Mesendoderm (in vitro differentiated cells): ENCODE results near the gene SLC49A3.
"Not testable (repeated sequence)": the region's sequence is repeated elsewhere in the genome, so short reads cannot be mapped to it uniquely, and the experiment has no call there.

ENCODE experiments used
- DNase-seq: peaks from one replicate; pipeline ENCODE4 v3.0.0; 2013
- H2AK5ac ChIP-seq: 2 replicates; pipeline ENCODE4 v1.6.1; 2013; ENCODE audit warnings: low read length, inconsistent platforms
- H2BK120ac ChIP-seq: 2 replicates; pipeline ENCODE4 v1.6.1; 2013; ENCODE audit warnings: low read depth, mild to moderate bottlenecking, low read length, moderate library complexity, mixed read lengths
- H2BK15ac ChIP-seq: replicated peaks from 2 replicates; pipeline ENCODE4 v1.6.1; 2013; ENCODE audit warnings: low read depth, mild to moderate bottlenecking, moderate library complexity
- H2BK5ac ChIP-seq: 2 replicates; pipeline ENCODE4 v1.6.1; 2013; ENCODE audit warnings: low read length, inconsistent platforms
- H3K18ac ChIP-seq: 2 replicates; pipeline ENCODE4 v1.6.1; 2013; ENCODE audit warnings: mild to moderate bottlenecking, low read length, mixed read lengths
- H3K23ac ChIP-seq: one replicate; pipeline ENCODE4 v1.6.1; 2013; ENCODE audit warnings: low read length
- H3K27ac ChIP-seq: 2 replicates; pipeline ENCODE4 v1.5.1; 2013; ENCODE audit warnings: low read depth, mild to moderate bottlenecking, inconsistent platforms, low read length, moderate library complexity
- H3K27me3 ChIP-seq: 2 replicates; pipeline ENCODE4 v1.6.1; 2013; ENCODE audit warnings: low read length, control low read depth, mild to moderate bottlenecking, inconsistent platforms; ENCODE audit not compliant: insufficient read depth, poor library complexity
- H3K36me3 ChIP-seq: 2 replicates; pipeline ENCODE4 v1.6.1; 2013; ENCODE audit warnings: low read length, inconsistent platforms; ENCODE audit not compliant: control insufficient read depth, insufficient read depth
- H3K4ac ChIP-seq: one replicate; pipeline ENCODE4 v1.6.1; 2013; ENCODE audit warnings: low read depth, mild to moderate bottlenecking, low read length, moderate library complexity
- H3K4me1 ChIP-seq: 2 replicates; pipeline ENCODE4 v1.6.1; 2013; ENCODE audit warnings: low read depth, low read length, inconsistent platforms; ENCODE audit not compliant: control insufficient read depth
- H3K4me2 ChIP-seq: 2 replicates; pipeline ENCODE4 v1.6.1; 2013; ENCODE audit warnings: low read length
- H3K4me3 ChIP-seq: 2 replicates; pipeline ENCODE4 v1.5.1; 2013; ENCODE audit warnings: mild to moderate bottlenecking, low read length
- H3K56ac ChIP-seq: one replicate; pipeline ENCODE4 v1.6.1; 2013; ENCODE audit warnings: low read length
- H3K79me1 ChIP-seq: 2 replicates; pipeline ENCODE4 v1.6.1; 2013; ENCODE audit warnings: low read length, inconsistent platforms
- H3K79me2 ChIP-seq: 2 replicates; pipeline ENCODE4 v1.6.1; 2013; ENCODE audit warnings: mild to moderate bottlenecking, low read length; ENCODE audit not compliant: control insufficient read depth, insufficient read depth
- H3K9ac ChIP-seq: 2 replicates; pipeline ENCODE4 v1.6.1; 2013; ENCODE audit warnings: low read length, inconsistent platforms
- H4K5ac ChIP-seq: one replicate; pipeline ENCODE4 v1.6.1; 2013; ENCODE audit warnings: low read length
- H4K8ac ChIP-seq: one replicate; pipeline ENCODE4 v1.6.1; 2013; ENCODE audit warnings: low read depth, mild to moderate bottlenecking, control low read depth, low read length, moderate library complexity
- WGBS: extraction: QIAGEN DNeasy Blood & Tissue Kit; methylation state at CpG from one replicate; pipeline ENCODE4 v1.1.7; 2013; ENCODE audit warnings: low lambda C conversion rate, missing lambda C conversion rate; ENCODE audit not compliant: insufficient coverage; ENCODE audit errors: extremely low coverage; 5-methylcytosine and 5-hydroxymethylcytosine counted together

Gene SLC49A3

DNA sequence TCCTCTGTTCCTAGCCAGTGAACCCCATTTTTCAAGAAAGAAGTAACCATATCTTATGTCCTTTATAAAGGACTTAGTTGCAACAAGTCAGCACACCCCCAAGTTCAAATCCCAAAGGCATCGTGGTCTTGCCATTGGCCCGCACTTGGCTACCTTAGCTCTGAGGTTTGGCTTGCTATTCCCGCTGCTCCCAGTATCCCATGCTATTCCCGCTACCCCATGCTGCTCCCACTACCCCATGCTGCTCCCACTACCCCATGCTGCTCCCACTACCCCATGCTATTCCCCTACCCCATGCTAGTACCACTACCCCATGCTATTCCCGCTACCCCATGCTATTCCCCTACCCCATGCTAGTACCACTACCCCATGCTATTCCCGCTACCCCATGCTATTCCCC, 20.7 kb downstream of the SLC49A3 start:
- not testable (repeated sequence) for H4K5ac ChIP-seq

DNA sequence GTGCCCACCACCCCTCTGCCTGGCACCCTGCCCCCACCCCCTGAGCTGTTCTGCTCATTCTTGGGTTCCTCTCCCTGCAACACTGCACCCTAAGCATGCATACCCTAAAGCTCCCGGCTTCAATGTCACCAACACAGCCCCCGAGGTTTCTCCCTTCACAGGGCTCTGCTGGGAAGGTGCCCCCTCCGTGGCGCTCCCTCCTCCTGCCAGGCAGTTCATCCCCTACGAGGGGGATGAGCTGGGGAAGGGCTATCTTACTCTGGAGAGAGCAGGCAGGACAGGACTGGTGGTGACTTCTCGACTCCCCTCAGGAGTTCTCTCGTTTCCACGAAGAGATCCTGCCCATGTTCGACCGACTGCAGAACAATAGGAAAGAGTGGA, 21.4 kb downstream of the SLC49A3 start:
- H3K27ac ChIP-seq, result no peak overlapping the region
- H3K9ac ChIP-seq, result no peak overlapping the region
- no peak overlapping the region for H3K4ac ChIP-seq
- no peak overlapping the region for H3K18ac ChIP-seq
- WGBS, result no CpG with 5 or more reads among the region's 10 CpGs
- H3K27me3 ChIP-seq, result no peaks in the 10 kb centered on the region
- H3K79me2 ChIP-seq, result no peaks in the 10 kb centered on the region
- no peak overlapping the region for H2AK5ac ChIP-seq
- no peak overlapping the region for H3K56ac ChIP-seq
- H2BK120ac ChIP-seq, result no peak overlapping the region
- H2BK15ac ChIP-seq, result no peak overlapping the region
- no peaks in the 10 kb centered on the region for H3K4me1 ChIP-seq
- DNase-seq, result no peak
- H3K4me2 ChIP-seq, result no peak overlapping the region
- no peak overlapping the region for H4K5ac ChIP-seq
- no peak overlapping the region for H3K4me3 ChIP-seq
- no peak overlapping the region for H2BK5ac ChIP-seq
- H3K36me3 ChIP-seq, result peaks cover 3% of the 10 kb centered on the region
- no peak overlapping the region for H3K23ac ChIP-seq
- H3K79me1 ChIP-seq, result no peaks in the 10 kb centered on the region
- no peak overlapping the region for H4K8ac ChIP-seq

More for the DNA sequence above, 20.7 kb downstream of the SLC49A3 start:
- not testable (repeated sequence) for H3K23ac ChIP-seq, H3K4me2 ChIP-seq, H3K27me3 ChIP-seq, H3K4ac ChIP-seq, H3K36me3 ChIP-seq, H3K27ac ChIP-seq, H2BK15ac ChIP-seq, H2BK5ac ChIP-seq, H3K4me3 ChIP-seq, H3K79me1 ChIP-seq, H3K4me1 ChIP-seq, H3K18ac ChIP-seq, H2AK5ac ChIP-seq, H3K9ac ChIP-seq, H3K56ac ChIP-seq, H3K79me2 ChIP-seq, H4K8ac ChIP-seq, H2BK120ac ChIP-seq, DNase-seq
- no CpG with 5 or more reads among the region's 6 CpGs for WGBS

DNA sequence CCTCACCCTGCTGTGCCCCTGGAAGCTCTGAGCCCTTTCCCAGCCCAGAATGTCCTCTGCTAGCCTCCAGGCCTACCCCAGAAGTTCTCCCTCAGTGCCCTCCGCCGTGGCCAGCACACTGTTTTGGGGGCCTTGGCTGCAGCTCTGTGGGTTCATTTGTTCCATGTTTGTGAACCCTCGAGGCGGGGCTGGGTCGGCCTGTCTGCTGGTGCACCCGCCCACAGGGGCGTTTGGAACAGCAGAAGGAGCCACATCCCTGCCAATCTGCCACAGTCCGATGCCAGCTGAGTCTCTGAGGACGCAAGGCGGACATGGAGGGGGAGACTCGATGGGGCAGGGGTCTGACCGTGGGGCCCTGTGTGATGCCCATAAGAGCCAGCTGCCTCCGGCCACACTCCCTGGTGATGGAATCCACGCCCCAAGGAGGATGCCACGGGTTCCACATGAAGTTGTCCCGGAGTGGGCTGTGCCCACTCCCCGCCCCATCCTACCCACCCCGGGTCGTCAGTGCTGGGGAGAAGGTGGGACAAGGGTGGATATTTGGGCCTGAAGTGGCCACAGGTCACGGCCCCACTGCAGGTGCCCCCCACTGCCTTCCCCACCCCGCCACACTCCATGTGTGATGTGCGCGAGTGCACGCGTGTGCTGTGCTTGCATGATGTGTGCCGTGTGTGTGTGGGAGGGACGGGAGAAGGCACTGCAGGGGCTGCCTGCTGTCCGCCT, 22.0 kb downstream of the SLC49A3 start:
- Histone ChIP-seq H2AK5ac (no peak overlapping the region), H2BK15ac (no peak overlapping the region), H3K18ac (no peak overlapping the region), H2BK5ac (no peak overlapping the region), H2BK120ac (no peak overlapping the region), H3K9ac (no peak overlapping the region), H3K4me1 (no peaks in the 10 kb centered on the region), H4K8ac (no peak overlapping the region), H3K56ac (no peak overlapping the region), H3K36me3 (peaks cover 3% of the 10 kb centered on the region), H3K4ac (no peak overlapping the region), H3K79me2 (no peaks in the 10 kb centered on the region), H3K27ac (no peak overlapping the region), H4K5ac (no peak overlapping the region), H3K4me3 (no peak overlapping the region), H3K27me3 (no peaks in the 10 kb centered on the region), H3K4me2 (no peak overlapping the region), H3K79me1 (no peaks in the 10 kb centered on the region), H3K23ac (no peak overlapping the region)
- WGBS, result no CpG with 5 or more reads among the region's 28 CpGs
- no peak for DNase-seq

DNA sequence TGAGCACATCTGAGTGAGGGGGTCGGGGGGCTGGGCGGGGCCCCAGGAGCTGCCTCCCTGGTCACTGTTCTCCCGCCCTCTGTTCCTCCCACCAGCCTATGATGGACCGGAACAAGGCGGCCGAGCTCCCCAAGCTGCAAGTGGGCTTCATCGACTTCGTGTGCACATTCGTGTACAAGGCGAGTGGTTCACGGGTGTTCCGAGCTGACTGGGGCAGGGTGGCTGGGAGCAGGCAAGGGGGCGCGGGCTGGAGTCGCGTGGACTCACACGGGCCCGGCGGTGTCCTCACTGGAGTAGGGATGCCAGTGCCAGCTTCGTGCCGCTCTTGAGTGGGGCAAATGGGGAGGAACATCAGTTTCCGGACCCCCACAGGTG, 22.5 kb downstream of the SLC49A3 start:
- H3K4me1 ChIP-seq, result no peaks in the 10 kb centered on the region
- H4K8ac ChIP-seq, result no peak overlapping the region
- DNase-seq, result no peak
- no peaks in the 10 kb centered on the region for H3K27me3 ChIP-seq
- no peak overlapping the region for H2AK5ac ChIP-seq
- no peak overlapping the region for H2BK15ac ChIP-seq
- H3K4ac ChIP-seq, result no peak overlapping the region
- H3K9ac ChIP-seq, result no peak overlapping the region
- H3K4me2 ChIP-seq, result no peak overlapping the region
- no peak overlapping the region for H2BK120ac ChIP-seq
- H3K56ac ChIP-seq, result no peak overlapping the region
- no peak overlapping the region for H3K27ac ChIP-seq
- H3K18ac ChIP-seq, result no peak overlapping the region
- H3K23ac ChIP-seq, result no peak overlapping the region
- no CpG with 5 or more reads among the region's 22 CpGs for WGBS
- H4K5ac ChIP-seq, result no peak overlapping the region
- H3K79me1 ChIP-seq, result no peaks in the 10 kb centered on the region
- H3K79me2 ChIP-seq, result no peaks in the 10 kb centered on the region
- H2BK5ac ChIP-seq, result no peak overlapping the region
- no peak overlapping the region for H3K4me3 ChIP-seq
- H3K36me3 ChIP-seq, result peaks cover under 1% of the 10 kb centered on the region

DNA sequence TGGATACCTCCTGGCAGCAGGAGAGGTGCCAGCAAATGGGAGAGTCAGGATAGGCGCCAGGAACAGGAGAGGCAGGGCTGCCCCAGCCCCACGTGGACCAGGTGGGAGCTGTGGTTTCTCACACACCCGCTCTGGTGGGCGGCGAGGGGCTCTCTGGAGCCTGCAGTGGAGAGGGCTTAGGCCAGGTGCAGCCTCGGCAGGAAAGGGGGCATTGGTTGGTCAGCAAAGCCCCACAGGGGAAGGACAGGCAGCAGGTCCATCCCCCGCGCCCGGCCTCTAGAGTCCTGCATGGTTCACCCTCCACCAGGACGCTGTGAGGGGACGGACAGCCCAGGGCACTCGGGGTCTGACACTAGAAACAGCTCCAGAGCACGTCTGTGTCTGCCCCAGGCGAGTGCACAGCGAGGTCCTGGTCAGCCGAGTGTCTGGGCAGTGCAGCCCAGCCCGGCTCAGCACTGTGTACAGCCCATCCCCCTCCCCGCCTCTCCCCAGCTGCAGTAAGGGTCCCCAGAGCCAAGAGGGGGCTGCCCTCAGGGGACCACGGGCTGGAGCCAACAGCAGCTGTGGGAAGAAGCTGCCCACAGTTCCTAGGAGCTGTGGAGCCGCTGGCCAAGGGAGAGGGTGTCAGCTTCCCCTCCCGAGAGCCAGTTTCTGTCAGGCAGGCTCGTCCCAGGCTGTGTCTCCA, 23.1 kb downstream of the SLC49A3 start:
- H3K4me2 ChIP-seq, result no peak overlapping the region
- H3K79me2 ChIP-seq, result no peaks in the 10 kb centered on the region
- DNase-seq, result no peak
- H3K4ac ChIP-seq, result no peak overlapping the region
- H3K27me3 ChIP-seq, result no peaks in the 10 kb centered on the region
- no peak overlapping the region for H3K4me3 ChIP-seq
- H2AK5ac ChIP-seq, result no peak overlapping the region
- no peaks in the 10 kb centered on the region for H3K4me1 ChIP-seq
- H3K9ac ChIP-seq, result no peak overlapping the region
- no peak overlapping the region for H2BK5ac ChIP-seq
- no peaks in the 10 kb centered on the region for H3K79me1 ChIP-seq
- H3K23ac ChIP-seq, result no peak overlapping the region
- no CpG with 5 or more reads among the region's 22 CpGs for WGBS
- H3K56ac ChIP-seq, result no peak overlapping the region
- no peak overlapping the region for H2BK15ac ChIP-seq
- no peak overlapping the region for H4K5ac ChIP-seq
- H3K36me3 ChIP-seq, result no peaks in the 10 kb centered on the region
- H4K8ac ChIP-seq, result no peak overlapping the region
- no peak overlapping the region for H3K27ac ChIP-seq
- no peak overlapping the region for H2BK120ac ChIP-seq
- H3K18ac ChIP-seq, result no peak overlapping the region

DNA sequence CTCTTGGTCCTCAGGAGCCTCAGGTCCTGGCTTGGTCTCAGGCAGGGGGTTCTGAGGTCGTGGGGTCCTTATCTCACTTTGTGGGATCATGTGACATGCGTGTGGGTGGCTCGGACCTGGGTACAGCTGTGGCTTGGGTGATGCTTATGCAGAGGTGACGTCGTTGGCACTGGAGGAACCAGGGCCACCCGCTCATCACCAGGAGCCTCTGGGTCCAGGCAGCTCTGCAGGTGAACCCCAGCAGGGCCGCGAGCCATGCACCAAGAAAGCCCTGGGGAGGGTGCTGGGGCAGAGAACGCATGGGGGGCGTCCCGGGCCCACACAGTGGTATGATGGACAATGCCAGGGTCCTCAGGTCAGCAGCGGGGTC, 23.6 kb downstream of the SLC49A3 start:
- H3K79me2 ChIP-seq, result no peaks in the 10 kb centered on the region
- H3K23ac ChIP-seq, result no peak overlapping the region
- no peak overlapping the region for H3K9ac ChIP-seq
- H2BK15ac ChIP-seq, result no peak overlapping the region
- H2AK5ac ChIP-seq, result no peak overlapping the region
- H4K5ac ChIP-seq, result no peak overlapping the region
- H2BK5ac ChIP-seq, result no peak overlapping the region
- no peak overlapping the region for H3K4ac ChIP-seq
- no peak overlapping the region for H3K27ac ChIP-seq
- no CpG with 5 or more reads among the region's 12 CpGs for WGBS
- H3K4me1 ChIP-seq, result no peaks in the 10 kb centered on the region
- no peaks in the 10 kb centered on the region for H3K79me1 ChIP-seq
- no peaks in the 10 kb centered on the region for H3K27me3 ChIP-seq
- no peak overlapping the region for H3K56ac ChIP-seq
- no peak overlapping the region for H3K4me3 ChIP-seq
- H3K18ac ChIP-seq, result no peak overlapping the region
- H4K8ac ChIP-seq, result no peak overlapping the region
- H3K36me3 ChIP-seq, result no peaks in the 10 kb centered on the region
- H3K4me2 ChIP-seq, result no peak overlapping the region
- DNase-seq, result no peak
- no peak overlapping the region for H2BK120ac ChIP-seq
